HCT116 (cell line): Measurements from ENCODE around the gene CHDH.

Experiments
- CTCF ChIP-seq, 3 experiments: fragments of 200-600 bp in 1 of 3; sonication (generic) in 1 of 3; IDR thresholded peaks in 2 of 3; conservative IDR thresholded peaks in 1 of 3; 2 replicates each; pipeline ENCODE4 v1.5.1; 2012 to 2017; ENCODE audit warnings: low read depth in 2 of 3, low read length in 2 of 3, antibody characterized with exemption in 1 of 3, borderline replicate concordance in 1 of 3, control low read depth in 1 of 3, mild to moderate bottlenecking in 1 of 3, mixed read lengths in 1 of 3, mixed run types in 1 of 3, moderate library complexity in 1 of 3; ENCODE audit not compliant: insufficient read depth in 1 of 3
- EZH2 ChIP-seq: fragments of 200-600 bp; sonication (generic); IDR thresholded peaks from 2 replicates; pipeline ENCODE4 v1.6.1; 2017; ENCODE audit warnings: antibody characterized with exemption, mixed run types
- FOSL1 ChIP-seq: IDR thresholded peaks from 2 replicates; pipeline ENCODE4 v1.6.1; 2012; ENCODE audit warnings: low read depth
- MAX ChIP-seq: IDR thresholded peaks from 2 replicates; pipeline ENCODE4 v1.6.1; 2012
- SP1 ChIP-seq: IDR thresholded peaks from 2 replicates; pipeline ENCODE4 v1.6.1; 2012; ENCODE audit warnings: low read depth
- TCF7L2 ChIP-seq: IDR thresholded peaks from 2 replicates; pipeline ENCODE4 v1.7.0; 2011; ENCODE audit warnings: borderline replicate concordance, inconsistent platforms; ENCODE audit not compliant: insufficient read depth, insufficient read length; ENCODE audit errors: extremely low read depth
- YY1 ChIP-seq: IDR thresholded peaks from 2 replicates; pipeline ENCODE4 v1.6.1; 2011; ENCODE audit warnings: low read length, low read depth, moderate library complexity, mild to moderate bottlenecking; ENCODE audit not compliant: insufficient replicate concordance; ENCODE audit errors: extremely low read depth
- TF ChIP-seq, protein P1 (sequence below): IDR thresholded peaks from 2 replicates; pipeline ENCODE4 v1.6.1; 2012; ENCODE audit warnings: low read depth

GRCh38 chr3:53817211-53817610 is 29.0 kb downstream of the CHDH start:
- TF ChIP-seq EZH2 (no peak), CTCF (IDR thresholded peaks at IDR 0.05 in 2 of 3, conservative IDR thresholded peaks at IDR 0.05 in 1 of 3; ENCODE audit: borderline replicate concordance in 1 of 3, insufficient read depth in 1 of 3, low read depth in 2 of 3, low read length in 2 of 3) (no peak), YY1 (no peak), MAX (no peak), SP1 (no peak), TCF7L2 (no peak), FOSL1 (no peak)
- TF ChIP-seq, protein P1, sequence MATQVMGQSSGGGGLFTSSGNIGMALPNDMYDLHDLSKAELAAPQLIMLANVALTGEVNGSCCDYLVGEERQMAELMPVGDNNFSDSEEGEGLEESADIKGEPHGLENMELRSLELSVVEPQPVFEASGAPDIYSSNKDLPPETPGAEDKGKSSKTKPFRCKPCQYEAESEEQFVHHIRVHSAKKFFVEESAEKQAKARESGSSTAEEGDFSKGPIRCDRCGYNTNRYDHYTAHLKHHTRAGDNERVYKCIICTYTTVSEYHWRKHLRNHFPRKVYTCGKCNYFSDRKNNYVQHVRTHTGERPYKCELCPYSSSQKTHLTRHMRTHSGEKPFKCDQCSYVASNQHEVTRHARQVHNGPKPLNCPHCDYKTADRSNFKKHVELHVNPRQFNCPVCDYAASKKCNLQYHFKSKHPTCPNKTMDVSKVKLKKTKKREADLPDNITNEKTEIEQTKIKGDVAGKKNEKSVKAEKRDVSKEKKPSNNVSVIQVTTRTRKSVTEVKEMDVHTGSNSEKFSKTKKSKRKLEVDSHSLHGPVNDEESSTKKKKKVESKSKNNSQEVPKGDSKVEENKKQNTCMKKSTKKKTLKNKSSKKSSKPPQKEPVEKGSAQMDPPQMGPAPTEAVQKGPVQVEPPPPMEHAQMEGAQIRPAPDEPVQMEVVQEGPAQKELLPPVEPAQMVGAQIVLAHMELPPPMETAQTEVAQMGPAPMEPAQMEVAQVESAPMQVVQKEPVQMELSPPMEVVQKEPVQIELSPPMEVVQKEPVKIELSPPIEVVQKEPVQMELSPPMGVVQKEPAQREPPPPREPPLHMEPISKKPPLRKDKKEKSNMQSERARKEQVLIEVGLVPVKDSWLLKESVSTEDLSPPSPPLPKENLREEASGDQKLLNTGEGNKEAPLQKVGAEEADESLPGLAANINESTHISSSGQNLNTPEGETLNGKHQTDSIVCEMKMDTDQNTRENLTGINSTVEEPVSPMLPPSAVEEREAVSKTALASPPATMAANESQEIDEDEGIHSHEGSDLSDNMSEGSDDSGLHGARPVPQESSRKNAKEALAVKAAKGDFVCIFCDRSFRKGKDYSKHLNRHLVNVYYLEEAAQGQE: no peak
